HepG2 (cell line): ENCODE data around the gene MIEF1. TPM values are rescaled to one million over a fixed set of nuclear protein-coding genes. Genes with fewer than 3 reads are reported as not detected.

Source experiments
- ATAC-seq: fragments of 200-7000 bp; cut with Tn5 transposase; 3 replicates; pipeline ENCODE4 v1.9.1; 2020; ENCODE audit warnings: mild to moderate bottlenecking, moderate library complexity
- BruUV-seq: library from RNA; stranded (reverse); fragments of 400-500 nt; replicated peaks from 2 replicates; lab custom pipeline; 2021; lab: Mats Ljungman, UMichigan
- CTCF ChIA-PET: fragments of 300-600 bp; formaldehyde crosslinking; extraction: SDS; loops from one replicate; lab custom pipeline; 2021; ENCODE audit warnings: low total read pairs, inconsistent platforms, low intra/inter-chr PET ratio; lab: Yijun Ruan, JAX
- POLR2A ChIA-PET: fragments of 350-600 bp; sonication (Branson Sonifier 250); formaldehyde crosslinking; loops from one replicate; lab custom pipeline; 2020; ENCODE audit warnings: antibody characterized with exemption, inconsistent platforms; lab: Yijun Ruan, JAX
- DNase-seq: peaks from one replicate; pipeline ENCODE4 v3.0.0-alpha.2; 2015; ENCODE audit warnings: low spot score
- FAIRE-seq: peaks from 3 replicates; lab custom pipeline; 2011; peaks lifted over from hg19 to GRCh38; lab: Jason Lieb, UNC
- H2AFZ ChIP-seq: one replicate; pipeline ENCODE4 v1.6.1; 2011; ENCODE audit warnings: low read length, inconsistent platforms
- H3K27ac ChIP-seq: fragments of 300-600 bp; 3 replicates; pipeline ENCODE4 v1.8.0; 2011; ENCODE audit warnings: mixed run types, mild to moderate bottlenecking, mixed read lengths, low read length, inconsistent platforms; ENCODE audit not compliant: insufficient read depth; ENCODE audit errors: extremely low read length
- H3K27me3 ChIP-seq, 2 experiments: fragments of 200-600 bp in 1 of 2; 2 replicates in 1 of 2; 3 replicates in 1 of 2; pipeline versions ENCODE4 v1.6.0 to v1.8.0; 2011; ENCODE audit warnings: low read length in 2 of 2, mild to moderate bottlenecking in 2 of 2, moderate library complexity in 2 of 2, inconsistent platforms in 1 of 2; ENCODE audit not compliant: insufficient read depth in 2 of 2, control insufficient read depth in 1 of 2
- H3K36me3 ChIP-seq, 2 experiments: fragments of 200-600 bp in 1 of 2; replicated peaks in 1 of 2; 2 replicates in 1 of 2; 3 replicates in 1 of 2; pipeline versions ENCODE4 v1.5.1 to v1.8.0; 2011; ENCODE audit warnings: low read length in 2 of 2, inconsistent platforms in 1 of 2; ENCODE audit not compliant: insufficient read depth in 2 of 2, control insufficient read depth in 1 of 2
- H3K4me1 ChIP-seq: 2 replicates; pipeline ENCODE4 v1.5.1; 2012; ENCODE audit warnings: low read length, inconsistent platforms; ENCODE audit not compliant: insufficient read depth
- H3K4me2 ChIP-seq: 2 replicates; pipeline ENCODE4 v1.6.0; 2011; ENCODE audit warnings: low read depth, low read length, inconsistent platforms
- H3K4me3 ChIP-seq, 3 experiments: fragments of 200-600 bp in 1 of 3; sonication (generic), shearing (Covaris generic) in 1 of 3; replicated peaks in 1 of 3; 2 replicates each; pipeline ENCODE4 v1.5.1; 2011 to 2016; ENCODE audit warnings: low read length in 3 of 3, inconsistent platforms in 2 of 3, low read depth in 2 of 3, mild to moderate bottlenecking in 2 of 3, control low read depth in 1 of 3, mixed read lengths in 1 of 3; ENCODE audit not compliant: insufficient read depth in 1 of 3
- H3K79me2 ChIP-seq: one replicate; pipeline ENCODE4 v1.6.1; 2011; ENCODE audit warnings: low read length, inconsistent platforms; ENCODE audit not compliant: insufficient read depth
- H3K9ac ChIP-seq: 2 replicates; pipeline ENCODE4 v1.6.0; 2011; ENCODE audit warnings: mild to moderate bottlenecking, low read depth, low read length, inconsistent platforms; ENCODE audit not compliant: insufficient read depth
- H3K9me3 ChIP-seq: 2 replicates; pipeline ENCODE4 v1.5.1; 2012; ENCODE audit warnings: mild to moderate bottlenecking, low read length
- H4K20me1 ChIP-seq: 2 replicates; pipeline ENCODE4 v1.6.0; 2011; ENCODE audit warnings: inconsistent platforms, mild to moderate bottlenecking, low read length, moderate library complexity; ENCODE audit not compliant: insufficient read depth
- CBFB ChIP-seq: sonication (generic); formaldehyde crosslinking; IDR thresholded peaks from 2 replicates; pipeline ENCODE4 v1.4.0; 2020; ENCODE audit warnings: missing genetic modification reagents
- CHD2 ChIP-seq: IDR thresholded peaks from 2 replicates; pipeline ENCODE4 v1.6.1; 2011; ENCODE audit warnings: low read depth, low read length, improper control_type of control experiment
- HES4 ChIP-seq: sonication (generic); formaldehyde crosslinking; IDR thresholded peaks from 2 replicates; pipeline ENCODE4 v1.9.0; 2021; ENCODE audit warnings: mild to moderate bottlenecking, missing genetic modification reagents, borderline replicate concordance
- IKZF4 ChIP-seq: sonication (generic); formaldehyde crosslinking; IDR thresholded peaks from 2 replicates; pipeline ENCODE4 v1.5.1; 2020; ENCODE audit warnings: borderline replicate concordance, mild to moderate bottlenecking, low read depth, missing genetic modification reagents; ENCODE audit errors: not compliant biosample characterization
- MYC ChIP-seq: sonication (generic); formaldehyde crosslinking; IDR thresholded peaks from 2 replicates; pipeline ENCODE4 v1.9.0; 2021; ENCODE audit warnings: missing genetic modification reagents, borderline replicate concordance
- NFIC ChIP-seq: IDR thresholded peaks from 2 replicates; pipeline ENCODE4 v1.6.1; 2012; ENCODE audit warnings: mild to moderate bottlenecking, low read length, inconsistent platforms
- POGZ ChIP-seq: sonication (generic); formaldehyde crosslinking; IDR thresholded peaks from 2 replicates; pipeline ENCODE4 v1.4.0; 2020; ENCODE audit warnings: mild to moderate bottlenecking, missing genetic modification reagents
- RAD51 ChIP-seq: fragments of 450-650 bp; IDR thresholded peaks from 2 replicates; pipeline ENCODE4 v1.6.1; 2016; ENCODE audit warnings: borderline replicate concordance
- SP2 ChIP-seq: sonication (generic); formaldehyde crosslinking; IDR thresholded peaks from 2 replicates; pipeline ENCODE4 v1.5.1; 2020; ENCODE audit warnings: mild to moderate bottlenecking, missing genetic modification reagents
- UBTF ChIP-seq: sonication (generic); formaldehyde crosslinking; IDR thresholded peaks from 2 replicates; pipeline ENCODE4 v1.4.0; 2020; ENCODE audit warnings: mild to moderate bottlenecking, missing genetic modification reagents
- ZNF12 ChIP-seq: sonication (generic); formaldehyde crosslinking; IDR thresholded peaks from 2 replicates; pipeline ENCODE4 v1.5.0; 2020; ENCODE audit warnings: missing genetic modification reagents
- ZNF674 ChIP-seq: sonication (generic); formaldehyde crosslinking; IDR thresholded peaks from 2 replicates; pipeline ENCODE4 v1.5.0; 2020; ENCODE audit warnings: low read depth, mild to moderate bottlenecking, missing genetic modification reagents
- ZNF687 ChIP-seq: sonication (generic); formaldehyde crosslinking; IDR thresholded peaks from 2 replicates; pipeline ENCODE4 v1.5.1; 2020; ENCODE audit warnings: mild to moderate bottlenecking, missing genetic modification reagents, moderate library complexity
- ZSCAN29 ChIP-seq: sonication (generic); formaldehyde crosslinking; conservative IDR thresholded peaks from 2 replicates; pipeline ENCODE4 v1.4.0; 2020; ENCODE audit warnings: mild to moderate bottlenecking, missing genetic modification reagents
- WGBS: methylation state at CpG from one replicate; pipeline ENCODE4 v1.1.6; 2017; ENCODE audit warnings: low lambda C conversion rate; 5-methylcytosine and 5-hydroxymethylcytosine counted together
- in situ Hi-C: cut with HindIII; loops from 2 replicates; pipeline ENCODE4 v1.10.0; 2017; ENCODE audit warnings: low pct_unique_long_range_greater_than_20kb; ENCODE audit not compliant: extremely low pct_ligation_motif_present
- intact Hi-C: fragments of 100-400 bp; cut with micrococcal nuclease; formaldehyde crosslinking; loops from one replicate; pipeline ENCODE4 v1.10.0; 2022; ENCODE audit not compliant: unreplicated experiment
- polyA plus RNA-seq, 8 experiments: library from polyadenylated mRNA; depleted of rRNA in 3 of 8; stranded (reverse) in 7 of 8; unstranded in 1 of 8; fragments of >200 nt; fragmentation: Illumina TruSeq in 4 of 8; extraction: Trizol in 4 of 8; gene quantifications; 2 replicates each; pipeline versions ENCODE4 v1.2.1 to v1.2.3, GENCODE V29; 2011 to 2016; ENCODE audit warnings: low read depth in 4 of 8, missing spikeins in 1 of 8, mixed read lengths in 1 of 8; ENCODE audit not compliant: insufficient read depth in 1 of 8
- total RNA-seq, 5 experiments: library from RNA; depleted of rRNA; stranded (reverse); fragments of >200 nt; fragmentation: Illumina TruSeq; extraction: Trizol; gene quantifications; 2 replicates each; pipeline ENCODE4 v1.2.3, GENCODE V29; 2016; ENCODE audit warnings: low read depth in 1 of 5

The MIEF1 gene
- total and polyA plus RNA-seq, 2 of the 13 experiments (the other 11 are each of a cell fraction or from before 2014, with no cell fraction given) = 21.7 to 34.8 TPM

GRCh38 chr22:39518996-39519680 is 17.0 kb downstream of the MIEF1 start (continued):
- TF ChIP-seq ZNF674 (CRISPR knock-in tag) (no peak), HES4 (CRISPR knock-in tag) (peak; percentile 16; the same call in 1 of the 2 replicates)

- Histone ChIP-seq H3K4me2 (peak overlapping the region; percentile 98), H2AFZ (no peak overlapping the region), H3K9ac (peak overlapping the region; percentile 100), H4K20me1 (peaks cover 41% of the 10 kb centered on the region), H3K4me3 (peak overlapping the region; percentile 79 to 100 (median 100)), H3K36me3 (peaks cover 23 to 43% of the 10 kb centered on the region in 2 experiments), H3K79me2 (peaks cover 41% of the 10 kb centered on the region), H3K9me3 (no peaks in the 10 kb centered on the region), H3K27me3 (no peaks in the 10 kb centered on the region; a peak in 1 of 5 replicates), H3K4me1 (peaks cover 46% of the 10 kb centered on the region), H3K27ac (peak overlapping the region; percentile 100)
- no TSS peak for BruUV-seq
- ChIA-PET POLR2A (interaction anchor here (0.8 to 3.0 kb wide), 27 partner anchors 9 to 814 kb away, joined by 3 to 118 read pairs (median 7); partner anchors contain the start of genes GTPBP1, MIEF1, RPL3 and RPS19BP1), CTCF (interaction anchor here (1.7 kb wide), 1 partner anchor 23 kb away, joined by 5 read pairs; no protein-coding TSS in a partner anchor)
- 0% methylated on average over 12 of the region's 47 CpGs for WGBS
- intact Hi-C loops (loop anchor here (2.0 kb wide), 1 partner anchor 17 kb away; the partner anchor contains the start of gene MIEF1), in situ Hi-C loops (no loop called here)
- FAIRE-seq = peak; percentile 85
- peak; percentile 87 for ATAC-seq
- peak; percentile 98 for DNase-seq
- TF ChIP-seq ZSCAN29 (CRISPR knock-in tag) = 0 out of 2 replicates have a peak, but pooled peaks have one; percentile 49
- no peak for TF ChIP-seq NFIC
- peak; percentile 95 for TF ChIP-seq CHD2
- peak; percentile 36; the same call in 1 of the 2 replicates for TF ChIP-seq CBFB (CRISPR knock-in tag)
- peak; percentile 72 for TF ChIP-seq ZNF687 (CRISPR knock-in tag)
- TF ChIP-seq MYC (CRISPR knock-in tag) = peak; percentile 38; the same call in 1 of the 2 replicates
- TF ChIP-seq RAD51 = no peak
- peak; percentile 21; the same call in 1 of the 2 replicates for TF ChIP-seq ZNF12
- TF ChIP-seq POGZ (CRISPR knock-in tag) = peak; percentile 4; the same call in 1 of the 2 replicates
- TF ChIP-seq UBTF = peak; percentile 80
- TF ChIP-seq IKZF4 (CRISPR knock-in tag) = peak; percentile 34
- peak; percentile 86 for TF ChIP-seq SP2 (CRISPR knock-in tag)
Measured at GRCh38 chr22:39519681-39520225, 17.7 kb downstream of the MIEF1 start.
